Panc1 (cell line): ENCODE measurements around the gene TMEM51.

Source experiments
- CTCF ChIP-seq: fragments of 450-650 bp; IDR thresholded peaks from 2 replicates; pipeline ENCODE4 v1.5.1; 2017; ENCODE audit warnings: mild to moderate bottlenecking
- POLR2AphosphoS5 ChIP-seq: IDR thresholded peaks from 2 replicates; pipeline ENCODE4 v1.6.1; 2012; ENCODE audit warnings: mild to moderate bottlenecking, low read depth, low read length, moderate library complexity
- TCF7L2 ChIP-seq: IDR thresholded peaks from 2 replicates; pipeline ENCODE4 v1.6.1; 2011; ENCODE audit warnings: mild to moderate bottlenecking, low read depth, low read length, inconsistent platforms

GRCh38 chr1:15103906-15104305 lies 49.6 kb upstream of the TMEM51 start:
- no peak for TF ChIP-seq CTCF
- TF ChIP-seq TCF7L2: no peak
- TF ChIP-seq POLR2AphosphoS5: no peak
